IPS-15b (cell line): ENCODE results near the gene GPR158.

Experiments
- H3K27me3 ChIP-seq: one replicate; pipeline ENCODE4 v1.6.1; 2013; ENCODE audit warnings: low read length; ENCODE audit not compliant: control insufficient read depth, insufficient read depth
- H3K36me3 ChIP-seq: one replicate; pipeline ENCODE4 v1.6.1; 2013; ENCODE audit warnings: low read length; ENCODE audit not compliant: control insufficient read depth, insufficient read depth
- H3K4me1 ChIP-seq: one replicate; pipeline ENCODE4 v1.6.1; 2013; ENCODE audit warnings: mild to moderate bottlenecking, low read length; ENCODE audit not compliant: control insufficient read depth, insufficient read depth
- H3K4me3 ChIP-seq: one replicate; pipeline ENCODE4 v1.5.1; 2013; ENCODE audit warnings: low read depth, low read length
- H3K9ac ChIP-seq: one replicate; pipeline ENCODE4 v1.6.1; 2013; ENCODE audit warnings: low read depth, mild to moderate bottlenecking, low read length
- H3K9me3 ChIP-seq: one replicate; pipeline ENCODE4 v1.6.1; 2013; ENCODE audit warnings: mild to moderate bottlenecking, low read length; ENCODE audit not compliant: control insufficient read depth, insufficient read depth

The GPR158 gene

DNA sequence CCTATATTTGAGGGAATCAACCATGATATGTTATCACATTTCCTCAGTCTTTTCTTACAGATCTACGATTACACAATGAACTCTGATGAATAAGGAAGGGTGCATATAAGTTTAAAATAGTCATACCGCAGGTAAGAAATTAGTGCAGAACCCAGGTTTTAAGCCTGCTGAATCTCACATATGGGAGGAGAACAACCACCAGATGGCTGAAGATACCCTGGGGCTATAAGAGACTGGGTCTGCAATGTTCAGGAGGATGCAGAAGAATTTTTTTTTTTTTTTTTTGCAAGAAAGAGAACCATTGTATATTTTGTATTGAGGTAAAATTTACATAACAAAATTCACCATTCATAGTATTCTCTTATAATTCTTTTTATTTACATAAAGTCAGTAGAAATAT is 387.0 kb downstream of the GPR158 start:
- Histone ChIP-seq H3K4me1 (peaks cover 2% of the 10 kb centered on the region), H3K36me3 (no peaks in the 10 kb centered on the region), H3K9me3 (no peaks in the 10 kb centered on the region), H3K27me3 (no peaks in the 10 kb centered on the region), H3K4me3 (no peak overlapping the region), H3K9ac (no peak overlapping the region)

DNA sequence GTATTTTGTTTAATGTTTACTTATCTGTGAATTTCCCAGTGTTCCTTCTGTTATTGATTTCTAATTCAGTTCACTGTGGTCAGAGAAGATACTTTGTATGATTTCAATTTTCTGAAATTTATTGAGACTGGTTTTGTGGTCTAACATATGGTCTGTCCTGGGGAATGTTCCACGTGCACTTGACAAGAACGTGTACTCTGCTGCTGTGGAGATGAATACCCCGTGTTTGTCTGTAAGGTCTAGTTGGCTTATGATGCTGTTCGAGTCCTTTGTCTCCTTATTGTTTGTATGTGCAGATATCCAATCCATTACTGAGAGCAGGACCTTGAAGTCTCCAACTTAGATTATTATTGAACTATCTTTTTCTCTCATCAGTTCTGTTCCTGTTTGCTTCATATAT is 387.7 kb downstream of the GPR158 start:
- H3K27me3 ChIP-seq = no peaks in the 10 kb centered on the region
- peaks cover 2% of the 10 kb centered on the region for H3K4me1 ChIP-seq
- H3K9me3 ChIP-seq = no peaks in the 10 kb centered on the region
- H3K9ac ChIP-seq = no peak overlapping the region
- H3K4me3 ChIP-seq = no peak overlapping the region
- no peaks in the 10 kb centered on the region for H3K36me3 ChIP-seq

DNA sequence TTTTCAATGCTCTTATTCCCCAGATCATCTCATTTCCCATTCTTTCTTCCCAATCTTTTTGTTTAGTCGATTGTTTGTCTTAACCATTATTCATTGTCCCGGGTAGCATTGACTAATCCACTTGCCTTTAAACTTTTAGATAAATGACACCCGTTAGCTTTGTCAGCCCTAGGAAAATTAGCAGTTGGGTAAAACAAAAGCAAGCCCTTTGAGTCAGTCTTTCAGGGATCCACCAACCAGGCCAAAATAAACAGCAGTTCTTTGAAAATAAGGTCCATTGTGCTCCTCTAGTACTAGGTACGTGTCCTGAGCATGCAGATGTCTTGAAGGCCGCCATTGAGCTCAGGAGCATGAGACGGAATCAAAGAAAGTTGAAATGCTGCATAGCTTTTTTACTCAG is 389.6 kb downstream of the GPR158 start:
- H3K4me1 ChIP-seq = peaks cover 2% of the 10 kb centered on the region

DNA sequence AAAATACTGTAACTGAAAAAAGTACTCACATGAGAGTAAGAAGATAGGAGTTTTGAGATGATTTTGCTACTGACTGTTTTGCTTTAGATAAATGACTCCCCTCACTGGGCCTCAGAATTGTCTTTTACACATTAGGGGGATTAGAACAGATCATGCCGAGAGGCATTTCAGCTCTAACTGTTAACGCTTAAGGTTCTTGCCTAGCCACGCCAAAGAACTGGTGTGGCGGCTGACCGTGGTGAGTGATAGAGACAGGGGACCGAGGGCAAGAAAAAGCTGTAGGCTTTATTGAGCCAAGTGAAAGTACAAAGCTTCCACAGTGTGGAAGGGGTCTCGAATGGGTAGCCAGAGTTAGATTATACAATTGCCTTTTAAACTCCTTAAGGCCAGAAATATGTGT is 390.8 kb downstream of the GPR158 start:
- Histone ChIP-seq H3K27me3 (no peaks in the 10 kb centered on the region), H3K4me3 (no peak overlapping the region), H3K9me3 (no peaks in the 10 kb centered on the region), H3K36me3 (no peaks in the 10 kb centered on the region), H3K9ac (no peak overlapping the region), H3K4me1 (peaks cover 2% of the 10 kb centered on the region)

More for the DNA sequence above, 389.6 kb downstream of the GPR158 start:
- Histone ChIP-seq H3K36me3 (no peaks in the 10 kb centered on the region), H3K9me3 (no peaks in the 10 kb centered on the region), H3K4me3 (no peak overlapping the region), H3K9ac (no peak overlapping the region), H3K27me3 (no peaks in the 10 kb centered on the region)

DNA sequence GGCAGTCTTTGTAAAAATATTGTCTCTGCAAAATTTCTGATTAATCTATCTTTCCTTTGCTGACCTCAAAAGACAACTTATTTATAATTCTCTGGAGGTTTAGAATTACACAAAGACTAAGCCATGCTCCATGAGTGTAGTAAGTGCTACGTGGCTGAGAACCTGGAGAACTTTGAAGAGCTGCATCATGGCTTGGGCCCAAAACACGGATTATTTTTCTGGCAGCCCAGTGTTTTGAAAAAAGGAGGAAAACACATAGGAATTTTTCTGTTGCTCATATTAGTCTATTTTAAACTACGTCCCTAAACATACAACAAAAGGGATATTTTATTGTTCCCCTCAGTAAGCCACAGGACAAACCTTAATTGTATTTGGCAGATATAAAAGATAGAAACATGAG is 398.5 kb downstream of the GPR158 start:
- no peaks in the 10 kb centered on the region for H3K27me3 ChIP-seq

DNA sequence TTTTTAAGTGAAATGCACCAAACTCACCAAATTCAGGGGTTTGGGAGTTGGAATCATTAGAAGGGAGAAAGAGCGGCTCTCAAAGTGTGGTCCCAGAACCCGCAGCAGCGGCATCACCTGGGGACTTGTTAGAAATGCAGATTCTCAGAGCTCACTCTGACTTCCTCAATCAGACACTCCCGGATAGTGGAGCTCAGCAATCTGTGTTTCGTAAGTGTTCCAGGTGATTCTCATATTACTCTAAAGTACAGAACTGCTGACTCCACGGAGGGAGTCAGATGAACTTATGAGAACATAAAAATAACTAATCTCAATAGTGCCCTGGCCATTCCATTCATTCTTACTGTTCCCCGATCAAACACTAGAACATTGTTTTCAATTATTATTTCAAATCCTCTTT is 400.5 kb downstream of the GPR158 start:
- Histone ChIP-seq H3K4me1 (no peaks in the 10 kb centered on the region), H3K4me3 (no peak overlapping the region), H3K9me3 (no peaks in the 10 kb centered on the region)

More for the DNA sequence above, 398.5 kb downstream of the GPR158 start:
- Histone ChIP-seq H3K4me3 (no peak overlapping the region), H3K4me1 (no peaks in the 10 kb centered on the region), H3K9ac (no peak overlapping the region), H3K9me3 (no peaks in the 10 kb centered on the region), H3K36me3 (no peaks in the 10 kb centered on the region)

DNA sequence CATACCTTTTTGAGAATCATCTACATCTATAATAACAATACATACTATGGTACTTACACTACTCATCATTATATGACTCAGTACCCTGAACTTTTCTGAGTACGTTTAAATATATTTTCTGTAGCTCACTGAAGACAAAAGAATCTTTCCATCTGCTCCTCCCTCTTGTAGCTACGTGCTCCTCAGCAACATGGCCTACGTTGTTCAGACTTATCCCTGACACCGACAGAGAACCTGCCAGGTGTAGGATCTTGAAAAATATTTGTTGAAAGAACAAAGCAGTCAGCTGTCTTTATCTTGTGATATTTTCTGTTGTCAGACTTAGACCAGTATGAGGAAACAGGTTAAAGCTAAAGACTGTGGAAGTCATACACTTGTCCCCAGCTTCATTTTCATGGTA is 403.3 kb downstream of the GPR158 start:
- Histone ChIP-seq H3K9me3 (no peaks in the 10 kb centered on the region), H3K4me3 (no peak overlapping the region), H3K4me1 (no peaks in the 10 kb centered on the region), H3K36me3 (no peaks in the 10 kb centered on the region), H3K27me3 (no peaks in the 10 kb centered on the region), H3K9ac (no peak overlapping the region)

More for the DNA sequence above, 400.5 kb downstream of the GPR158 start:
- H3K36me3 ChIP-seq = no peaks in the 10 kb centered on the region
- H3K9ac ChIP-seq = no peak overlapping the region
- no peaks in the 10 kb centered on the region for H3K27me3 ChIP-seq

DNA sequence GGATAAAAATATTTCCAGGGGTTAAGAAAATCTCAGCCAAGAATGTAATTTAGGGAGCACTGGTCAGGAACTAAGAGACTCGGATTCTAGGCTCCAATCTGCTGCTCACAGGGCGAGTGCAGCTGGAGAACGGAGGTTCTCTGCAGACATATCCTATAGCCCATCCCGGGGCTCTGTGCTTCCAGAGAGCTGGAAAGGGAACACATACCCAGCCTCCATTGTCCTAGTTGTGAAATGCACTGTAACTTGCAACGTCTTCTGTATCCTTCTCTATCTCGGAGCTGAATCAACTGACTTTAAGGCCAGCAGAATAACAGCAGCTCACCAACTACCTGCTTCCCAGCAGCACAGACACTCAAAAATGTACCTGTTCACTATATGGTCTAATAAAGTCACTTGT is 408.2 kb downstream of the GPR158 start:
- Histone ChIP-seq H3K4me3 (no peak overlapping the region), H3K9ac (no peak overlapping the region), H3K9me3 (no peaks in the 10 kb centered on the region), H3K27me3 (no peaks in the 10 kb centered on the region), H3K36me3 (no peaks in the 10 kb centered on the region), H3K4me1 (no peaks in the 10 kb centered on the region)

DNA sequence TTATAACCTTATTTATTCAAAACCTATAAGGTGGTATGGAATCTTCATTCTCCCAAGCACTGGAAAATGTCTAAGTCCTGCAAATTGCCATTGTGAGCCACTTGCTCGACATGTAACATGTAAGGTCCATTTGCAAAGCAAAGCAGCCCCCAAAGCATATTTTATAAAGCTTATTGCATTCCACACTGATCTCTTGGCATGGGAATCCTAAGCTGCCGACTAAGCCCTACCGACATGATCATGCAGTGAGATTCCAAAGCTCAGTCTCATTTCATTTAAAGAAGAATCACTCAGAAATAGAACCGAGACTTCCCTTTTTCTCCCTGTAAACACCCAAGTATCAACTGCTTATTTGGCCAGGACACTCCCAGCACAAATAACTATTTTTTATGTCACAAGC is 425.9 kb downstream of the GPR158 start:
- Histone ChIP-seq H3K4me1 (no peaks in the 10 kb centered on the region), H3K4me3 (no peak overlapping the region), H3K27me3 (no peaks in the 10 kb centered on the region)

DNA sequence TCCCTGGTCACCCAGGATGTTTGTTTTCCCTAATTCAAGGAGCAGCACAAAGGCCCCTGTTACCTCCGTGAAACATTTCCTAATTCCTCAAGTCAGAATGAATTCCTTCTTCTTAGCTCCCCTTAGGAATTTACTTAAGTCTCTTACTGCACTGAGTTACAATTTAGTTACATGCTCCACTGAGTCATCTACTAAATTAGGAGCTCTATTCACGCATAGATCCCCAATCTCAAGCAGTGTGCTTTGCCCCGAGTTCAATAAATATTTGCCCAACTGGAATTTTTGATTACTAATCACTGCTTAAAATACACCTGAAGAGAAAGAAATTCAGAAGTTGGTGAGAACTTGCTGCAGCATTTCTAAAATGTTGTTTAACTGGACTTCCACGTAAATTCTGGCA is 429.8 kb downstream of the GPR158 start:
- Histone ChIP-seq H3K36me3 (no peaks in the 10 kb centered on the region), H3K4me1 (no peaks in the 10 kb centered on the region), H3K9me3 (no peaks in the 10 kb centered on the region), H3K4me3 (no peak overlapping the region), H3K27me3 (no peaks in the 10 kb centered on the region), H3K9ac (no peak overlapping the region)

More for the DNA sequence above, 425.9 kb downstream of the GPR158 start:
- Histone ChIP-seq H3K36me3 (no peaks in the 10 kb centered on the region), H3K9ac (no peak overlapping the region), H3K9me3 (no peaks in the 10 kb centered on the region)

DNA sequence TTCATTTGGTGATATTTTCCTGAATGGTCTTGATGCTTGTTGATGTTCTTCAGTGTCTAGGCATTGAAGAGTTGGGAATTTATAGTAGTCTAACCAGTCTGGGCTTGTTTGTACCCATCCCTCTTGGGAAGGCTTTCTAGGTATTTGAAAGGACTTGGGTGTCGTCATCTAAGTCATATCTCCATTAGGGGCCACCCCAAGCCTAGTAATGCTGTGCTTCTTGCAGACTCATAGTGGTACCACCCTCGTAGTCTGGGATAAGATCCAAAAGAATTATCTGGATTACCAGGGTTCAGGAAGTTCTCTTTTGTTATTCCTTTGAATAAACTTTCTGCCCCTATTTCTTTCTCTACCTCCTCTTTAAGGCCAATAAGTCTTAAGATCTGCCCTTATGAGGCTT is 439.9 kb downstream of the GPR158 start:
- Histone ChIP-seq H3K9me3 (no peaks in the 10 kb centered on the region), H3K4me3 (no peak overlapping the region), H3K36me3 (no peaks in the 10 kb centered on the region), H3K9ac (no peak overlapping the region), H3K27me3 (no peaks in the 10 kb centered on the region), H3K4me1 (no peaks in the 10 kb centered on the region)

DNA sequence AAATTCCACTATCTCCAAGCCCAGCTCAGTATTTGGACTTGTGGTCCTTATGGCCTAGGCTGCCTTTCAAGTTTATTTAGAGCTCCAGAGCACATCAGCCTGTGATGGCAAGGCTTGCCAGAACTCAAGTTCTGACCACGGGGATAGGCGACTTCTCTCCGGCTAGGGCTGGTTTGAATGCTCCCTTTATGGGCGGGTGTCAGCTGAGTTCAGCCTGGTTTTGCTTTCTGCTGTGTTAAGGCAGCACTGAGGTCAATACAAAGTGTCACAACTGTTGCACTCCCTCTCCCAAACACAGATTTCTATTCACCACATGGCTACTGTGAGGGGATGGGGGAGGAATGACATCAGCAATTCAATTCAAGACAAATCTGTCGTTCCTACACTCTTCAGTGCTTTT is 441.1 kb downstream of the GPR158 start:
- Histone ChIP-seq H3K9ac (no peak overlapping the region), H3K4me1 (no peaks in the 10 kb centered on the region), H3K4me3 (no peak overlapping the region), H3K36me3 (no peaks in the 10 kb centered on the region), H3K27me3 (no peaks in the 10 kb centered on the region), H3K9me3 (no peaks in the 10 kb centered on the region)
